NCI-H1694 (cell line): ENCODE measurements around the gene CROCC2.

Source experiments
- DNase-seq: peaks from one replicate; lab custom pipeline; 2025; lab: John Stamatoyannopoulos, UW

Gene CROCC2

DNA sequence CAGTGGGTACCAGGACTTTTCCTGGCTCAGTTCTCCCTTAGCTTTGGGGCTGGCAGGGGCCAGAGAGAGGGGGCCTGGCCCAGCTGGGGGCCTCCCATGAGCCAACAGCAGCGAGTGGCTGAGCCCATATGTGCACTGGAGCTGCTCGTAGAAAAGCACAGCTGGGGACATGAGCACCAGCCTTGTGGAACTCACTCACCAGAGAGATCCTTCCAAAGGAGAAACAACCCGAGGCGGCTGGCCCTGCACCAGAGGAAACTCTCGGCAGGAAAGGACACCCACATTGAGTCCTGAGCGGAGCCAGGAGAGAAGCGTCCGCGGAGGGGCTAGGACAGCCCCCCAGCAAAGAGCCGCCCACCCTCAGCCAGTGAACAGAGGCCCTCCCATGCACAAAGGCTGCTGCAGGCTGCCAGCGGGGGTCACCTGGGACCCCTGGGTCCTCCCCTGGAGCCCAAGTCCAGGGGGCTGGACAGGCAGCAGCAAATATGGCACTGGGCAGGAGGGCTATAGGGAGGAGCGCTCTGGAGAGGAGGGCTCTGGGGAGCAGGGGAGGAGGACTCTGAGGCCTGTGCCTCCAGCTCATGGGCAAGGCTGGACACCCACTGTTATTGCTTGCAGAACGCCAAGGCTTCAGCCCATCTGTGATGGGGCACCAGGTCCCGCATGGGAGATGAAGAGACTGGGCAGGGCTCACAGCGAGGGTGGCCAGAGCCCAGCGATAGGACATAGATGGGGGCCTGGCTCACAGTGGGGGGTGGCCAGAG lies 50.2 kb downstream of the CROCC2 start:
- peak; percentile 23 for DNase-seq

DNA sequence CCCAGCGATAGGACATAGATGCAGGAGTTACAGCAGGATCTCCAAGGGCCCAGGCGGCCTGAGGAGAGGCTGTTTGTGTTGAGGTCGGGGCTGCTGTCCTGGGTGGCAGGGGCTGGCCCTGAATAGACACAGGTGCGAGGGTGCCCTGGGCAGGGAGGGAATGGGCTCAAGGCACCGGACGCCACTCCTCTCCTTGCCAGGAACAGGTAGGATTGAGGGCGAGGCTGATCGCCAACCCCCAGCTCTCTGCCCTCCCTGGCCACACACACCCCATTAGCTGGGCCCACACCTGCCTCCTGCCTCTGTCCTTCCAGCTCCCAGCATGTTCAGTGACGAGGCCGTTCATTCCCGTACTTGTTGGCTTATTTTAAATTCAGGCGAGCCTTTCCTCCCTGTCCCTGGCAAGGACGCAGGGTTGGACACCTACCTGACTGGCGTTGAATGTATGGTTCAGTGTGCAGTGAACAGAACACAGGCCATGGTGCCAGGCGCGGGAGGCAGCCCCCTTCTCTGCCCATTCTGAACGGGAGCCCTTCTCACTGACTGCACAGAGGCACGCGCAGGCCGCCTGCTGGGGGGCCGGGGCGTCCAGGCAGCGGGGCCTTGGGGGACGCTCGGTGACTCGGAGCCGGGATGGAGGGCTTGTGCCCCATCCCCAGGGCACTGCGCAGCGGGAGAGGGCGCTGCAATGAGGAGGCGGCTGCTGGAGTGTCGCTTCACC lies 51.0 kb downstream of the CROCC2 start:
- no peak for DNase-seq

DNA sequence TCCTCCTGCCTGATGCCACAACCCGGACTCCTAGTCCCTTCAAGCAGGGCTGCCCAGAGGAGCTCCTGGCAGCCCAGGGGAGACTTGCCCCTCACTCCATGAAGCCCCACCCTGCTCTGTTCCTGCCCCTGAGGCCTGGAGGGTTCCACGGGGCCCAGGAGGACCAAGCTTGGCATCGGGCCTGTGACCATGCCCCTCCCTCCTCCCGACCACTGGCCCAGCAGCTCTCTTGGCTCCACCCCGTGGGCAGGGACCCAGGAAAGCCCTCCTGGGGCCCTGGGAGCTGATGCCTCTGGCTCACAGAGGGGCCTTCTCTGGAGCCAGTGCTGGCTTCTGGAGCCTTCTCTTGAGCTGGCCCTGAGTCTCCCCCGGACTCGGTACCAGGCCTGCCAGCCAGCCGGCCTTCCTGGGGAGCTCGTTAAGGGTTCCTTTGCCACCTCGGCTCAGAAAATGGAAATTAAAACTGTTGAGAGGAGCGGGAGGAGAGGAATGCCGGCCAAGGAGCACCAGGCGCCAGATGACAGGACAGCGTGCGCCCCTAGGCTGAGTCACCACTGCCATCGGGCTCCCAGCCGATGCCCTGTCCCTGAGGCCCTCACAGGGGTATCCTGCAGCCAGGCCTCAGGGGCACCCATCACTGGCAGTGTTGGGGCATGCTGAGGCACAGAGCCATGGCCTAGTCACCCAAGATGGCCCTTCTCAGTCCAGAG lies 51.7 kb downstream of the CROCC2 start:
- peak; percentile 11 for DNase-seq

DNA sequence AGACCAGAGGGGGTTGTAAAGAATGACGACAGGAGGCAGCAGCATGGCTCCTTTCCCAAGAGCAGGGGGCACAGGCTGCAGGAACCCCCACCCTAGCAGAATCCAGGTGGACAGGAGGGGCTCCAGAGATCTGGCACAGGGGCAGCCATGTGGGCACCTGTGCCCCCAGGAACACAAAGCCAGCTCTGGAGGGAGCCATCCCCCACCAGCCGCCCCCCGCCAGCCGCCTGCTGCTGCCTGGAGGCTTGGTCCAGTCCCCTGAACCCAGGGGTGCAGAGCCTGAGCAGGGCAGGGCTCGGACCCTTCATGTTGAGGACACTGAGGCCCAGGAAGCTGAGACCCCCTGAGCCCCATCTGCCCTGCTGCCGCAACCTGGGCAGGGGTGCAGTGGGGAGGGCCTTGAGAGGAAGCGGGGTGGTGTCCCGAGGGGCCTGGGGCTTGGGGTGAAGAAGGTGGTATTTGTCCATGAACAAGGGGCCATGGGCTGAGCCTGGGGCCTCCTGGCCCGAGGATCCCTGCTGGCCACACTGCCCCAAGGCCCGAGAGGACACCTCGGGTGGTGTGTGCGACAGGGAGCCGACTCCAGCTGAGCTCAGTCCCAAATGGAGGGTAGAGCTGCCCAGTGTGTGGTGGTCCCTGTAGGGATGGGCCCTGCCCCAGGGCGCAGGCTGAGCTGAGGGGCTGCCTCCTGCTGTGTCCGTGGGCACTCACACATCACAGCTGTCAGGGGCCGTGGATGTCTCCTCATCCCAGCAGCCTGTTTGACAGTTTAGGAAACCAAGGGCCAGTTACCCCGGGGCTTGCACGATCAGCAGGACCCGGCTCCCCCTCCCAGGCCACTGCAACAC lies 52.5 kb downstream of the CROCC2 start:
- no peak for DNase-seq

DNA sequence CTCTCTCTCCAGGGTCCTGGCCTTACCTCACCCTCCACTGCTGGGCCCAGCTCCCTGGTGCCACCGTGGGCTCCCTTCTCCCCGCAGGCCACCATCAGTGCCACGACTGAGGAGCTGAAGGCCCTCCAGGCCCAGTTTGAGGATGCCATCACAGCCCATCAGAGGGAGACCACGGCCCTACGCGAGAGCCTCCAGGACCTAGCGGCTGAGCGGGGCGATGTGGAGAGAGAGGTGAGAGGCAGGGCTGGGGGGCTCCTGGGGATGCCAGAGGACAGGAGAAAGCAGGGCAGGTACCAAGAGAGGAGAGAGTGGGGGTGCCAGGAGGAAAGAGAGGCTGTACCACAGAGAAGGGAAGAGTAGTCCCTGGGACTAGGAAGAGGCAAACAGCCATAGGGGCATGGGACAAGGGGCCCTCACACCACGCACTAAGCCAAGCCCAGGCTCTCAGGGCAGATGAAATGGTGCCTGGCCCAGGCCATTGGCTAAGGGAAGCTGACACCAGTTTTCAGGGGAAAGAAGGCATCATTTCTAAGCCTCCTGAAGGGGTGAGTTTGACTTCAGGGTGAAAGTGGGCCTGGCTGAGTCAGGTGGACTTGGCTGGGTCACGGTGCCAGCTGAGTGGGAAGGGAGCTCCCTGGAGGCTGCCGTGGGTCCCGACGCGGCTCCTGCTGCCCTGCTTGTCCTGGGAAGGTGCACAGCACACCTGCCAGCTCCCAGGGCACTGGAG lies 53.2 kb downstream of the CROCC2 start:
- no peak for DNase-seq

DNA sequence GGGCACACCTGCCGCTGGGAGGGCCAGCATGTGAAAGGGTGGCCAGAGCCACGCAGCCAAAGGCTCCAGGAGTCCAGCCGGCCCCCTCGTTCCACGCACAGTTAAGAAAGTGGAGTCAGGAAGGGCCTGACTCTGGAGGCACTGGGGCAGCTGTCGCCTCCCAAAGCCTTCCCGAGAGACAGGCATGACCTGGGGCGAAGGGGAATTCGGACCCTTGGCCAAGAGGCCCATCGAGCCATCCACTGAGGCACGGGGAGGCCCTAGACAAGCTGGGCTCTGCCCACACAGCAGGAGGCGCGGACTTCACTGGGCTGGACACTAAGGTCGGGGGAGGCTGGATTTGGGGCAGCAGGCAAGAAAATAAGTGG lies 53.8 kb downstream of the CROCC2 start:
- DNase-seq: no peak

DNA sequence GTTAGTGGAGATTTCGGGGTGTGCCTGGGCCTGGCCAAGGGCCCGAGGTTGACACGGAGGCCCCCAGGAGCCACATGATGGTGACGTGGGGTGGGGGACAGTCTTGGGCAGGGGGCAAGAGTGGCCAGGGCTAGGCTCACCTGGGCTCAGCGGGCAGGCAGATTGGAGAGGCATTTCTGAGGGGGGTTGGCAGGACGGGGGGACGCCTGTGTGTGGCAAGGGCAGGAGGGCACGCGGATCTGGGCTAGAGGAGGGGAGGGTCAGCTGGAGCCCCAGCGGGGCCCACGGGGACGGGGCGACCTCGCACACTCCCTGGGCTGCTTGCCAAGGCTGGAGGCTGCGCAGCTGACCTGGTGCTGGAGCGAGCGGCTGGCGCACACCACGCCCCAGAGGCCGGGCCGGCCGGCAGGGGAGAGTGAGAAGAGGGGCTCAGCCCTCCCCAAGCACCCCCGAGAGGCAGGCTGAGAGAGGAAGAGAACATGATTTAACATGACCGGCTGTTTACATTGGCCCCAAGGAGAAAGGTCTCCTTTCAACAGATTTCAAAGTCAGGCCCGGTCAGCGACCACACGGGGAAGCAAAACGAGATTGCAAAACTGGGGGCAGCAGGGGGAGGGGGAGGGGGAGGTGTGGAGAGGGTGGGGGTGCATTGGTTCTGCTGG lies 54.3 kb downstream of the CROCC2 start:
- DNase-seq: no peak

DNA sequence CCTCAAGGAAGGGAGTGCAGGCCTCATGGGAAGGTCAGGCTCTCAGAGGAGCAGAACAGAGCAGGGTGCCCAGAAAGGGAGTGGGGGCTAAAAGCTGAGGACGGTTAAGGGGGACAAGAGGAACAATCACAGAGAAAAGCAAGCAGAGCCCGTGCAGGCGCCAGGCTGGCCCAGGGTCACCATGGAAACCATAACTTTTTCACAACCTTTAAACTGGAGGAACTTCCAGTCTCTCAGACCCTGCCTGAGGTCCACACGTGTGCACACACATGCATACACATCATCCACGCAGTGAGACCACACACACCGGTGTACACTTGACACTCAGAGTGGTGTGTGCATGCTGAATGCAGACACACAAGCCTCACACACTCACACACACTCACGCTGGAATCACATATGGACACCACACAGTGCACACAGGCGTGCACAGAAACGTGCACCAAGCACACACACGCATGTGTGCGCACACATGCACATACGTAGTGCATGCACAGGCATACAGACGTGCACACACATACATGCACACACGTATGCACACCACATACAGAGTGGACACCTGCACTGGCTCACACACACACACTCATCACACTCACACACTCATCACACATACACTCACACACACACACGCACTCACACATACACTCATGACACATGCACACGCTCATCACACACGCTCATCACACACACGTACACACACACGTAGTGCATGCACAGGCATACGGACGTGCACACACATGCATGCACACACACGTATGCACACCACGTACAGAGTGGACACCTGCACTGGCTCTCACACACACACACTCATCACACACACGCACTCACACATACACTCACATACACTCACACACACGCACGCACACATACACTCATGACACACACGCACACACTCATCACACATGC lies 55.1 kb downstream of the CROCC2 start:
- DNase-seq: no peak

DNA sequence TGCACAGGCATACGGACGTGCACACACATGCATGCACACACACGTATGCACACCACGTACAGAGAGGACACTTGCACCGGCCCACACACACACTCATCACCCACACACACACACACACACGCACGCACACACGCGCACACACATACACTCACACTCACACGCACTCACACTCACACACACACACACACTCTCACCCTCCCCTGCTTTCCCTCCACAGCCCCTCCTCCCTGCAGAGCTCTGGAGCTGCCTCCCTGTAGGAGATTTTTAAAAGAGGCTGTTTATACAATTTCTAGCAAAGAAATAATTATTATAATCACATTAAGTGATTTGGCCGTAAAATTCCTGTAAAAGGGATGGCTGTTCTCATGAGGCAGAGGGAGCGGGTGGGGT lies 55.8 kb downstream of the CROCC2 start:
- DNase-seq: no peak

DNA sequence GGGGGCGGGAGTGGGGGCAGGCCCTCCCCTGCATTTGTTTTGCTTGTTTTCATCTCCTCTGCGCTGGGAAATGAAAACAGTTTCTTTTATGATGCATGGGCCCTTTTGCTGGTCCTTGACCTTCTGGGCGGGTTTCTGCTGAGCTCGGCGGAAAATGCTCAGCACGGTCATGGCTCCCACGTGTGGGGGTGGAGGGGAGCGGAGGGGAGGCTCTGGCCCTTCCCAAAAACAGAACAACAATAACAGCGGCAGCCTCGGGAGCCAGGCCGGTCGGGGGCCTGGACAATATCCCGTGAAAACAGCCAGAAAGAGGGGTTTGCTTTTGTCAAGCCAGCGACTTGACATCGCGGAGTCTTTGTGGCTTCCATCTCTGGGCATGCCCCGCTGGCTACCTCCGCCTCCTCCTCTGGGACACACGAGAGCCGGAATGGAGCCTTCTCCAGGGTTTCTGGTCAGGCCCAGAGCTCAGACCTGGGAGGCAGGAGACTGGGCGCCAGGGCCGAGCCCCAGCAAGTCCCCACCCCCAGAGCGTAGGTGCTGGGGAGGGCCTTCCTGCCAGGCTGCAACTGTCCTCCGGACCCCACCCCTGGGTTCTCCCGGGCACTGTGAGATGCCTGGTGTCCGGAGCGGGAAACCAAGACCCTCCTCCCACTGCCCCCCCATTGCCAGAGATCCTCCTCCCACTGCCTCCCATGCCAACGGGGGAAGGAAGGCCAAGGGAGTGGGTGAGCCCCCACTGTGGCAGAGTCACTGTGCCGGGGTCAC lies 56.3 kb downstream of the CROCC2 start:
- no peak for DNase-seq

DNA sequence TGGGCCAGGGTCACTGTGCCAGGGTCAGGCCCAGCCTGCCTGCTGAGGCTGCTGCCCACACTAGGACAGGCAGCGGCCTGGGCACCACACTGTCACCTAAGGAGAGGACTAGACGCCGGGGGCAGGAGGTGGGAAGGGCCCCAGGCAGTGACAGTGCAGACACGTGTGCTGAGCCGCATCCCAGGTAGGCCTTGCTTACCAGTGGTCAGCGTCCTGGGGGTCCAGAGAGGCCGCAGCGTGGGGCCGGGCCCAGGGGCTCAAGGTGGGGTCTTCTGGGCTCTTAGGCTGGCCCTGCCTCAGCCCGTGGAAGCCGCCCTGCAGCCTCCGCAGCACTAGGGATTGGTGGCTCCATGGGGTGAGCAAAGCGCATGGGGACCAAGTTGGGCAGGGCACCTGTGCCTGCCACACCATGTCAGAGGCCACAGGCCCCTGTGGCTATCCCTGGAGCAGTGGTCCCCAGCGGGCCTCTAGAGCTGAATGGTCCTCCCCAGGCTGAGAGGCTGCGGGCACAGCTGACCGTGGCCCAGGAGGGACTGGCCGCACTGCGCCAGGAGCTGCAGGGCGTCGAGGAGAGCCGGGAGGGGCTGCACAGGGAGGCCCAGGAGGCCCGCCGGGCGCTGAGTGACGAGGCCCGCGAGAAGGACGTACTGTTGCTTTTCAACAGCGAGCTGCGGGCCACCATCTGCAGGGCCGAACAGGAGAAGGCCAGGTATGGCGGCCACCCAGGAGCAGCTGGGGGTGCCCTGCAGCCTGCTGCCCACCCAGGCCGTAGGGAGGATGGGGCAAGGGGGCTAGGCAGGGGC lies 57.1 kb downstream of the CROCC2 start:
- DNase-seq: no peak

DNA sequence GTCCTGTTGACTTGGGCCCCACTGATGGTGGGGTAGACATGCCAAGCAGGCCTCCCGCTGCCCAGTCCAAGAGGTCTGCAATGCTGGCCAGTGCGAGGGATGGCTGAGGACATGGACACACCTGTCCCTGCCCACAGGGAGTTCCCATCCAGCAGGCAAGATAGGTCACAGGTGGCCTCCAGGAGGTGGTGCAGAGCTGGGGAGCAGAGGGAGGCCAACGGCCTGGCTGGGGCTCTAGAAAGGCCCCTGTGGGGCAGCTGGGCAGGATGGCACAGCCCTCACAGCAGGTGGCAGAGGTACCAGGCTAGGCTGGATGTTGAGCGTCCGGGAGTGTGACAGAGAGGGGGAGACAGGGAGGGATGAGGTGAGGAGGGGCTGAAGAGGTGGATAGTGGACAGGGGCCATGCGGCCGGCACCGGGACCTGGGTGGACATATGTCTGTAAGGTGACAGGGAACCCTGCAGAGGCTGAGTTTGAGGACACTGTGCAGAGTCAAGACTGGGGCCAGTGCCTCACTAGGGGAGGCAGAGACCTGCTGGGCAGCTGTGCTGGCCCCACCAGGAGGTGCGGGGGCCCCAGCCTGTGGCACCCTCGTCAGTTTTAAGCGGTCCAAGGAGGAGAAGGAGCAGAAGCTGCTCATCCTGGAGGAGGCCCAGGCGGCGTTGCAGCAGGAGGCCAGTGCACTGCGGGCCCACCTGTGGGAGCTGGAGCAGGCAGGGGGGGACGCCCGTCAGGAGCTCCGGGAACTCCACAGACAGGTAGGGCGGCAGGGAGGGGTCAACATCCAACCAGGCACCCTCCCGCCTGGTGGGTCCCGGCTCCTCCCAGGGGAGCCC lies 58.0 kb downstream of the CROCC2 start:
- no peak for DNase-seq

DNA sequence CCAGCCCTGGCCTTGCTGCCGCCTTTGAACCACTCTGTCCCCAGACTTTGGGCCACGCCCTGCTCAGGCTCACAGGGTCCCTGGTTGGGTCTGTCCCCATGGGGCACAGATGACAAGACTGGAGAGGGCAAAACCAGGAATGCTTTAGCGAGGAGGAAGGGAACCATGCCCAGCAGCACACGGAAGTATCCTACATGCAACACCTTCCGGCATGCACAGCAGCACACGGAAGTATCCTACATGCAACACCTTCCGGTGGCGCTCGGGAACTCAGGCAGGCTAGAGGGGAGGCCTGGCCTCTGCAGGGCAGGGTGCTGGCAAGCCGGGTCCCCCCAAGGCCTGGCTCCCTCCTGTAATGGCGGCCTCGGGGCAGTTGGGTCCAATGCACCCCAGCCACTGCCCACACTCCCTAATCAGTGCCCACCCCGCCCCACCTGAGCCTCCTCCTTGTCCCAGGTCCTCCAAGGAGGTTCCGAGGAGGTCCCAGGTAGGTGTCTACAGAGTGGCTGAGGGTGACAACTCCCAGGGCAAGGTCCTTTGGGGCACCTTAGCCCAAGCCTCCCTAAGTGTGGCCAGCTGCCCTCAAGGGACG lies 58.7 kb downstream of the CROCC2 start:
- no peak for DNase-seq

DNA sequence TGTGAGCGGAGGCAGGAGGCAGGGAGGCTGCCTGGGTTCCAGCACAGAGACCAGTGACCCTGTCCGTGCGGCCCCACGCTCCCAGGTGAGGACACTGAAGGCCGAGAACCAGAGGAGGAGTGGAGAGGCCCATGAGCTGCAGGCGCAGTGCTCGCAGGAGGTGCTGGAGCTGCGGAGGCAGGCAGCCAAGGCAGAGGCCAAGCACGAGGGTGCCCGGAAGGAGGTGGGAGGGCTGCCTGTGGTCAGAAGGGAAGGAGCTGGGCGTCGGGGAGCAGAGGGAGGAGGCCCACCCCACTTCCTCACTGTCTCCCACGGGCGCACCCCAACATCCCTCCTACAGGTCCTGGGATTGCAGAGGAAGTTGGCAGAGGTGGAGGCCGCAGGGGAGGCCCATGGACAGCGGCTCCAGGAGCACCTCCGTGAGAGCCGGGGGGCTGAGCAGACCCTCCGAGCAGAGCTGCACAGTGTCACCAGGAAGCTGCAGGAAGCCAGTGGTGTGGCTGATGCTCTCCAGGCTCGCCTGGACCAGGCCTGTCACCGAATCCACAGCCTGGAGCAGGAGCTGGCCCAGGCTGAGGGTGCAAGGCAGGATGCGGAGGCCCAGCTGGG lies 59.3 kb downstream of the CROCC2 start:
- DNase-seq: no peak

DNA sequence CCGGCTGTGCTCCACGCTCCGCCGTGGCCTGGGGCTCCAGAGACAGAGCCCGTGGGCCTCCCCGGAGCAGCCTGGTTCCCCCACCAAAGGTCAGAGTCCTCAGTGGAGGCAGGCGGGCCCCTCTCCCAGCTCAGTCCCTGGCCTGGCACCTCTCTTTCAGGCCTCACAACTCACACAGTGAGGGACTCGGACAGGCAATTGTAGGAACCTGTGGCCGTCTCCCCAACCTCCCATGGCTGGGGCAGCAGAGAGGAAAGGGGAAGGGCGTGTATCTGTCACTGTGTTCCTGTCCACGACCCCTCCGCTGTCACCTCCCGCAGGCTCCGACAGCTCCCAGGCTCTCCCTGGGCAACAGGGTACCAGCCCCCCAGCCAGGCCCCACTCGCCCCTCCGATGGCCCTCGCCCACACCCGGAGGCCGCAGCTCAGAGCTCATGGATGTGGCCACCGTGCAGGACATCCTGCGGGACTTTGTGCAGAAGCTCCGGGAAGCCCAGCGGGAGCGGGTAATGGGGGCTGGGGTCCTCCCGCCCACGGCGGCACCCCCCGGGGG lies 59.8 kb downstream of the CROCC2 start:
- no peak for DNase-seq

DNA sequence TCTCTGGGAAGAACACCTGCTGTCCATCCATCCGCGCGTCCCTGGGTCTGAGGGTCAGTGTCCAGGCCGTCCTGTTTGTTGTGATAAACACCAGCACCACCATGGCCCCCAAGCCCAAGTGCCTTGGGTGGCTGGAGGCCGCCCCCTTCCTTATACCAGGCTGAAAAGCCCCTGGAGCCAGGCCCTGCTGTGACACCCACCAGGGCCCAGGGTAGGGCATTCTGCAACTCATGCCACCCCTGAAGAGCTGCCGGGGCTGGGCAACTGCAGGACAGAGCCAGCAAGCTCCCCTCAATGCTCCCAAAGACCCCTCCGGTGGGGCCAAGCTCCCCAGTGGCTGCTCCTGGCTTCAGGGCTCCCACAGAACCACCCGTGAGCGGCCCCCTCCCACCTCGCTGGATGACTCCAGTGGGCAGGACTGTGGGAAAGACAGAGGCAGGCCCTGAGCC lies 60.3 kb downstream of the CROCC2 start:
- no peak for DNase-seq
